AG04450 (cell line): ENCODE measurements around the gene MAFB. TPM values are rescaled to one million over a fixed set of nuclear protein-coding genes. Genes with fewer than 3 reads are reported as not detected.

ENCODE experiments used
- CTCF ChIA-PET: fragments of 300-600, 350-600 bp; formaldehyde crosslinking; extraction: SDS; loops from one replicate; lab custom pipeline; 2022; ENCODE audit warnings: antibody characterized with exemption, inconsistent platforms; lab: Charles Lee
- POLR2A ChIA-PET: fragments of 350-600 bp; formaldehyde crosslinking; extraction: SDS; loops from one replicate; lab custom pipeline; 2021; ENCODE audit warnings: antibody characterized with exemption, inconsistent platforms; lab: Yijun Ruan, JAX
- DNase-seq: peaks from one replicate; pipeline ENCODE4 v3.0.0-alpha.2; 2011; ENCODE audit warnings: low read depth, low spot score
- H3K27ac ChIP-seq: one replicate; pipeline ENCODE4 v1.5.1; 2012; ENCODE audit warnings: low read depth, low read length, control low read depth
- H3K27me3 ChIP-seq: one replicate; pipeline ENCODE4 v1.6.0; 2012; ENCODE audit warnings: low read length; ENCODE audit not compliant: control insufficient read depth, insufficient read depth
- H3K4me3 ChIP-seq: 2 replicates; pipeline ENCODE4 v1.5.1; 2011; ENCODE audit warnings: mild to moderate bottlenecking, low read depth, low read length, control low read depth
- H3K9me3 ChIP-seq: 2 replicates; pipeline ENCODE4 v1.5.1; 2012; ENCODE audit warnings: low read length; ENCODE audit not compliant: control insufficient read depth, insufficient read depth
- polyA plus RNA-seq: library from polyadenylated mRNA; depleted of rRNA; stranded (reverse); fragments of >200 nt; gene quantifications from 2 replicates; pipeline ENCODE4 v1.2.3, GENCODE V29; 2011
- TF ChIP-seq, protein P1 (sequence below): IDR thresholded peaks from 2 replicates; pipeline ENCODE4 v1.5.1; 2011; ENCODE audit warnings: low read depth, low read length, control low read depth, inconsistent platforms

Gene MAFB
- polyA plus RNA-seq, 1 experiment: 0.10 TPM

GRCh38 chr20:40648210-40649072, 40.6 kb downstream of the MAFB start:
- ChIA-PET POLR2A (no interaction called here), CTCF (no interaction called here)
- no peak overlapping the region for H3K27ac ChIP-seq
- H3K9me3 ChIP-seq: no peaks in the 10 kb centered on the region; the same call in 1 of the 2 replicates
- no peak for DNase-seq
- peaks cover 5% of the 10 kb centered on the region for H3K27me3 ChIP-seq
- TF ChIP-seq, protein P1, sequence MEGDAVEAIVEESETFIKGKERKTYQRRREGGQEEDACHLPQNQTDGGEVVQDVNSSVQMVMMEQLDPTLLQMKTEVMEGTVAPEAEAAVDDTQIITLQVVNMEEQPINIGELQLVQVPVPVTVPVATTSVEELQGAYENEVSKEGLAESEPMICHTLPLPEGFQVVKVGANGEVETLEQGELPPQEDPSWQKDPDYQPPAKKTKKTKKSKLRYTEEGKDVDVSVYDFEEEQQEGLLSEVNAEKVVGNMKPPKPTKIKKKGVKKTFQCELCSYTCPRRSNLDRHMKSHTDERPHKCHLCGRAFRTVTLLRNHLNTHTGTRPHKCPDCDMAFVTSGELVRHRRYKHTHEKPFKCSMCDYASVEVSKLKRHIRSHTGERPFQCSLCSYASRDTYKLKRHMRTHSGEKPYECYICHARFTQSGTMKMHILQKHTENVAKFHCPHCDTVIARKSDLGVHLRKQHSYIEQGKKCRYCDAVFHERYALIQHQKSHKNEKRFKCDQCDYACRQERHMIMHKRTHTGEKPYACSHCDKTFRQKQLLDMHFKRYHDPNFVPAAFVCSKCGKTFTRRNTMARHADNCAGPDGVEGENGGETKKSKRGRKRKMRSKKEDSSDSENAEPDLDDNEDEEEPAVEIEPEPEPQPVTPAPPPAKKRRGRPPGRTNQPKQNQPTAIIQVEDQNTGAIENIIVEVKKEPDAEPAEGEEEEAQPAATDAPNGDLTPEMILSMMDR: no peak
- no peak overlapping the region for H3K4me3 ChIP-seq

GRCh38 chr20:40646813-40647212, 42.2 kb downstream of the MAFB start:
- H3K27me3 ChIP-seq: peaks cover 2% of the 10 kb centered on the region
- H3K9me3 ChIP-seq: no peaks in the 10 kb centered on the region
- ChIA-PET CTCF (no interaction called here), POLR2A (no interaction called here)
- DNase-seq: no peak
- no peak overlapping the region for H3K27ac ChIP-seq
- H3K4me3 ChIP-seq: no peak overlapping the region
- TF ChIP-seq, protein P1: no peak

GRCh38 chr20:40646361-40646760, 42.7 kb downstream of the MAFB start:
- DNase-seq: no peak
- Histone ChIP-seq H3K27ac (no peak overlapping the region), H3K27me3 (peaks cover 2% of the 10 kb centered on the region), H3K9me3 (no peaks in the 10 kb centered on the region), H3K4me3 (no peak overlapping the region)
- ChIA-PET CTCF (no interaction called here), POLR2A (no interaction called here)
- TF ChIP-seq, protein P1: no peak

DNA sequence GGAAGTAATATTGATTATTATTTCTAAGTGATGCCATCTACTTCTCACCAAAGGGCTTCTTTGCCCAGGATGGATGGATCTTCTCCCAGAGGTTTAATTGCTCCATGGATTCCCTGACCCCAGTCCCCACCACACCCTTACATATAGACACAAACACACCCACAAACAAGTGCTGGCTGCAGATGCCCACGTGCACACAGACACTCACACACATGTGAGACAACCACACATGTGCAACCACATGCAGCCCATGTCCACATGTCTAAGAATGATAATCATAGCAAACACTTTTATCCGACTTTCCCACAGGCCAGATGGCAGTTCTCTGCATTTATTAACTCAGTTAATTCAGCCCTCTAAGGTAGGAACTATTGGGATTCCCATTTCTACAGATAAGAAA, 44.2 kb downstream of the MAFB start:
- CTCF ChIA-PET: no interaction called here

DNA sequence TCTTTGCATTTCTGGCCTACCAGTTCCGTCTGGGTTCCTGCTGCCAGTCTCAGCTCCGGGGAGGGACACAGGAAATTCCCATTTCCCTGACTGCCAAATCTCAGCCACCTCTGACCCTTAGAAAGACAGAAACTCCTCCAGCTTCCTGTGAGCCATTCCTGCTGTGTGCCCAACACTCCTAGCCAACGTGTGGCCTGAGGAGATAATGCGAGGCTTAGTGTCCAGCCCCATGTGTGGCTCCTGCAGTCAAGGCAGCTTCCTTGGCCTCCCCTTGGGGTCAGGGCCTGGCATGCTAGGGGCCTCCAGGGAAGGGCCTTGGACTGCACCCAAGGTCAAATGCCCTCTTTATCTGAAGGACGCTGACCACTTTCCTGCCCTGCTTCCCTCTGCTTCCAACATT, 45.1 kb downstream of the MAFB start:
- H3K27me3 ChIP-seq: peaks cover 2% of the 10 kb centered on the region
- no peak overlapping the region for H3K4me3 ChIP-seq
- POLR2A ChIA-PET: no interaction called here
- no peak for DNase-seq
- no peak overlapping the region for H3K27ac ChIP-seq
- CTCF ChIA-PET: no interaction called here
- TF ChIP-seq, protein P1: no peak
- no peaks in the 10 kb centered on the region for H3K9me3 ChIP-seq

More for the DNA sequence above, 44.2 kb downstream of the MAFB start:
- POLR2A ChIA-PET: no interaction called here
- no peak overlapping the region for H3K4me3 ChIP-seq
- TF ChIP-seq, protein P1: no peak
- H3K27ac ChIP-seq: no peak overlapping the region
- no peak for DNase-seq
- no peaks in the 10 kb centered on the region for H3K9me3 ChIP-seq
- H3K27me3 ChIP-seq: peaks cover 2% of the 10 kb centered on the region
